Spleen (tissue), 7 donors: Measurements from ENCODE around the gene FLNB.

ENCODE experiments used
- POLR2A ChIP-seq, 3 donors: fragments of 450-650 bp; IDR thresholded peaks; one replicate each; pipeline ENCODE4 v1.5.1; 2017; ENCODE audit warnings: antibody characterized with exemption in 3 of 3, mild to moderate bottlenecking in 1 of 3
- POLR2AphosphoS5 ChIP-seq, 3 donors: sonication (generic); formaldehyde crosslinking; IDR thresholded peaks; one replicate each; pipeline ENCODE4 v1.5.1; 2017; ENCODE audit warnings: antibody characterized with exemption in 3 of 3
- TF ChIP-seq, protein P1 (sequence below), 11 experiments: fragments of 200-600 bp in 7 of 11; fragments of 450-650 bp in 4 of 11; sonication (generic) in 4 of 11; IDR thresholded peaks in 8 of 11; conservative IDR thresholded peaks in 3 of 11; 1 replicate in 7 of 11; 2 replicates in 4 of 11; pipeline versions ENCODE4 v1.4.0 to v1.8.0; 2016 to 2021; ENCODE audit warnings: antibody characterized with exemption in 11 of 11, inconsistent platforms in 4 of 11, mild to moderate bottlenecking in 1 of 11
- donor health status: DM: no; HTN: no; CAD: no; lungs with moderate emphysema.
- donor health status: DM: no; HTN: no; CAD: no.
- donor health status: DM: no; HTN: no; CAD: no.

GRCh38 chr3:58106640-58107039, 98.4 kb downstream of the FLNB start:
- TF ChIP-seq, protein P1, sequence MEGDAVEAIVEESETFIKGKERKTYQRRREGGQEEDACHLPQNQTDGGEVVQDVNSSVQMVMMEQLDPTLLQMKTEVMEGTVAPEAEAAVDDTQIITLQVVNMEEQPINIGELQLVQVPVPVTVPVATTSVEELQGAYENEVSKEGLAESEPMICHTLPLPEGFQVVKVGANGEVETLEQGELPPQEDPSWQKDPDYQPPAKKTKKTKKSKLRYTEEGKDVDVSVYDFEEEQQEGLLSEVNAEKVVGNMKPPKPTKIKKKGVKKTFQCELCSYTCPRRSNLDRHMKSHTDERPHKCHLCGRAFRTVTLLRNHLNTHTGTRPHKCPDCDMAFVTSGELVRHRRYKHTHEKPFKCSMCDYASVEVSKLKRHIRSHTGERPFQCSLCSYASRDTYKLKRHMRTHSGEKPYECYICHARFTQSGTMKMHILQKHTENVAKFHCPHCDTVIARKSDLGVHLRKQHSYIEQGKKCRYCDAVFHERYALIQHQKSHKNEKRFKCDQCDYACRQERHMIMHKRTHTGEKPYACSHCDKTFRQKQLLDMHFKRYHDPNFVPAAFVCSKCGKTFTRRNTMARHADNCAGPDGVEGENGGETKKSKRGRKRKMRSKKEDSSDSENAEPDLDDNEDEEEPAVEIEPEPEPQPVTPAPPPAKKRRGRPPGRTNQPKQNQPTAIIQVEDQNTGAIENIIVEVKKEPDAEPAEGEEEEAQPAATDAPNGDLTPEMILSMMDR (IDR thresholded peaks at IDR 0.05 in 8 of 11, conservative IDR thresholded peaks at IDR 0.05 in 3 of 11) = no peak
- TF ChIP-seq POLR2A (IDR thresholded peaks at IDR 0.05) (no peak), POLR2AphosphoS5 (IDR thresholded peaks at IDR 0.05) (no peak)
